ENCODE data around the gene MBD3.

GRCh38 chr19:1549332-1549945 lies 43.2 kb downstream of the MBD3 start:
- TF ChIP-seq CTCF (IDR thresholded peaks at IDR 0.05; ENCODE audit: low read depth, low read length, missing input control) = no peak
- TF ChIP-seq MAX (IDR thresholded peaks at IDR 0.05) = no peak
- TF ChIP-seq, protein P1, sequence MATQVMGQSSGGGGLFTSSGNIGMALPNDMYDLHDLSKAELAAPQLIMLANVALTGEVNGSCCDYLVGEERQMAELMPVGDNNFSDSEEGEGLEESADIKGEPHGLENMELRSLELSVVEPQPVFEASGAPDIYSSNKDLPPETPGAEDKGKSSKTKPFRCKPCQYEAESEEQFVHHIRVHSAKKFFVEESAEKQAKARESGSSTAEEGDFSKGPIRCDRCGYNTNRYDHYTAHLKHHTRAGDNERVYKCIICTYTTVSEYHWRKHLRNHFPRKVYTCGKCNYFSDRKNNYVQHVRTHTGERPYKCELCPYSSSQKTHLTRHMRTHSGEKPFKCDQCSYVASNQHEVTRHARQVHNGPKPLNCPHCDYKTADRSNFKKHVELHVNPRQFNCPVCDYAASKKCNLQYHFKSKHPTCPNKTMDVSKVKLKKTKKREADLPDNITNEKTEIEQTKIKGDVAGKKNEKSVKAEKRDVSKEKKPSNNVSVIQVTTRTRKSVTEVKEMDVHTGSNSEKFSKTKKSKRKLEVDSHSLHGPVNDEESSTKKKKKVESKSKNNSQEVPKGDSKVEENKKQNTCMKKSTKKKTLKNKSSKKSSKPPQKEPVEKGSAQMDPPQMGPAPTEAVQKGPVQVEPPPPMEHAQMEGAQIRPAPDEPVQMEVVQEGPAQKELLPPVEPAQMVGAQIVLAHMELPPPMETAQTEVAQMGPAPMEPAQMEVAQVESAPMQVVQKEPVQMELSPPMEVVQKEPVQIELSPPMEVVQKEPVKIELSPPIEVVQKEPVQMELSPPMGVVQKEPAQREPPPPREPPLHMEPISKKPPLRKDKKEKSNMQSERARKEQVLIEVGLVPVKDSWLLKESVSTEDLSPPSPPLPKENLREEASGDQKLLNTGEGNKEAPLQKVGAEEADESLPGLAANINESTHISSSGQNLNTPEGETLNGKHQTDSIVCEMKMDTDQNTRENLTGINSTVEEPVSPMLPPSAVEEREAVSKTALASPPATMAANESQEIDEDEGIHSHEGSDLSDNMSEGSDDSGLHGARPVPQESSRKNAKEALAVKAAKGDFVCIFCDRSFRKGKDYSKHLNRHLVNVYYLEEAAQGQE (IDR thresholded peaks at IDR 0.05) = no peak
- TF ChIP-seq ATF3 (IDR thresholded peaks at IDR 0.05) = no peak
- no peak for TF ChIP-seq TAF1 (conservative IDR thresholded peaks at IDR 0.05)
- TF ChIP-seq YY1 (IDR thresholded peaks at IDR 0.05) = no peak
- TF ChIP-seq FOXA1 (IDR thresholded peaks at IDR 0.05) = no peak
- TF ChIP-seq NR2F2 (IDR thresholded peaks at IDR 0.05) = no peak
- no peak for TF ChIP-seq SP1 (IDR thresholded peaks at IDR 0.05)
